H1 (cell line): ENCODE data around the gene INPP5A. TPM values are rescaled to one million over a fixed set of nuclear protein-coding genes. Genes with fewer than 3 reads are reported as not detected.

Experiments
- CTCF ChIA-PET: fragments of 300-600 bp; sonication (Branson Sonifier 250); formaldehyde crosslinking; loops from one replicate; lab custom pipeline; 2021; ENCODE audit not compliant: partially characterized antibody; lab: Charles Lee
- POLR2A ChIA-PET: fragments of 300-600 bp; sonication (Branson Sonifier 250); formaldehyde crosslinking; loops from one replicate; lab custom pipeline; 2021; ENCODE audit warnings: inconsistent platforms; ENCODE audit not compliant: partially characterized antibody; lab: Charles Lee
- DNase-seq, 2 experiments: peaks; one replicate each; pipeline versions ENCODE4 v3.0.0 to v3.0.0-alpha.2; 2010 to 2022; ENCODE audit warnings: low spot score in 2 of 2, low read depth in 1 of 2, mixed read lengths in 1 of 2
- FAIRE-seq: peaks from 2 replicates; lab custom pipeline; 2011; peaks lifted over from hg19 to GRCh38; lab: Jason Lieb, UNC
- H2AFZ ChIP-seq: 2 replicates; pipeline ENCODE4 v1.8.1; 2012; ENCODE audit warnings: low read length, inconsistent platforms
- H2AK5ac ChIP-seq: 2 replicates; pipeline ENCODE4 v1.6.1; 2013; ENCODE audit warnings: low read depth, low read length
- H2BK120ac ChIP-seq: replicated peaks from 2 replicates; pipeline ENCODE3; 2013; ENCODE audit warnings: low read depth, low read length, inconsistent platforms
- H2BK12ac ChIP-seq: 2 replicates; pipeline ENCODE4 v1.6.1; 2013; ENCODE audit warnings: low read depth, low read length
- H2BK15ac ChIP-seq: 2 replicates; pipeline ENCODE4 v1.6.1; 2013; ENCODE audit warnings: low read length
- H2BK20ac ChIP-seq: 2 replicates; pipeline ENCODE4 v1.6.1; 2013; ENCODE audit warnings: low read length
- H2BK5ac ChIP-seq: 2 replicates; pipeline ENCODE4 v1.6.1; 2013; ENCODE audit warnings: low read depth, low read length
- H3K14ac ChIP-seq: 2 replicates; pipeline ENCODE4 v1.6.1; 2013; ENCODE audit warnings: inconsistent platforms; ENCODE audit not compliant: insufficient read length
- H3K18ac ChIP-seq: 2 replicates; pipeline ENCODE4 v1.6.1; 2013; ENCODE audit warnings: low read length; ENCODE audit errors: extremely low read depth
- H3K23ac ChIP-seq: 2 replicates; pipeline ENCODE4 v1.6.1; 2013; ENCODE audit warnings: inconsistent platforms; ENCODE audit not compliant: insufficient read length
- H3K23me2 ChIP-seq: 2 replicates; pipeline ENCODE4 v1.6.1; 2013; ENCODE audit warnings: low read depth, low read length
- H3K27ac ChIP-seq: 2 replicates; pipeline ENCODE4 v1.6.1; 2011; ENCODE audit warnings: low read depth, low read length, inconsistent platforms
- H3K27me3 ChIP-seq, 4 experiments: replicated peaks in 1 of 4; 1 replicate in 1 of 4; 2 replicates in 3 of 4; pipeline versions ENCODE4 v1.6.1 to v1.8.1; 2011 to 2013; ENCODE audit warnings: low read length in 3 of 4, mild to moderate bottlenecking in 3 of 4, inconsistent platforms in 2 of 4, mixed read lengths in 2 of 4, moderate library complexity in 1 of 4; ENCODE audit not compliant: control insufficient read depth in 3 of 4, insufficient read depth in 3 of 4; ENCODE audit errors: extremely low read depth in 1 of 4
- H3K36me3 ChIP-seq, 4 experiments: 2 replicates each; pipeline versions ENCODE4 v1.6.1 to v1.8.1; 2011 to 2013; ENCODE audit warnings: mild to moderate bottlenecking in 4 of 4, low read length in 3 of 4, moderate library complexity in 2 of 4, control low read depth in 1 of 4, inconsistent platforms in 1 of 4; ENCODE audit not compliant: insufficient read depth in 4 of 4, control insufficient read depth in 2 of 4
- H3K4ac ChIP-seq: replicated peaks from 2 replicates; pipeline ENCODE3; 2013; ENCODE audit warnings: low read length, low read depth, mixed read lengths, inconsistent platforms; ENCODE audit not compliant: insufficient read length
- H3K4me1 ChIP-seq, 4 experiments: replicated peaks in 1 of 4; 1 replicate in 1 of 4; 2 replicates in 3 of 4; pipeline versions ENCODE4 v1.6.1 to v1.8.1; 2011 to 2013; ENCODE audit warnings: low read length in 3 of 4, inconsistent platforms in 2 of 4, mixed read lengths in 1 of 4; ENCODE audit not compliant: insufficient read depth in 4 of 4, control insufficient read depth in 3 of 4
- H3K4me2 ChIP-seq, 2 experiments: 2 replicates each; pipeline versions ENCODE4 v1.6.1 to v1.8.1; 2011 to 2013; ENCODE audit warnings: low read depth in 2 of 2, low read length in 2 of 2, control low read depth in 1 of 2, inconsistent platforms in 1 of 2, mild to moderate bottlenecking in 1 of 2; ENCODE audit not compliant: insufficient read depth in 1 of 2
- H3K4me3 ChIP-seq, 4 experiments: fragments of 200-600, 300-600 bp in 1 of 4; sonication (generic), shearing (Covaris generic), sonication (Bioruptor Twin) in 1 of 4; 2 replicates each; pipeline versions ENCODE4 v1.5.1 to v1.8.1; 2011 to 2016; ENCODE audit warnings: low read length in 4 of 4, low read depth in 3 of 4, control low read depth in 2 of 4, inconsistent platforms in 2 of 4, mild to moderate bottlenecking in 2 of 4, mixed read lengths in 1 of 4, moderate library complexity in 1 of 4; ENCODE audit not compliant: insufficient read depth in 2 of 4; ENCODE audit errors: extremely low read depth in 1 of 4
- H3K56ac ChIP-seq: replicated peaks from 2 replicates; pipeline ENCODE3; 2013; ENCODE audit warnings: low read depth, mild to moderate bottlenecking, mixed read lengths, low read length, inconsistent platforms; ENCODE audit not compliant: insufficient read length
- H3K79me1 ChIP-seq: 2 replicates; pipeline ENCODE4 v1.6.1; 2013; ENCODE audit warnings: low read depth, low read length, control low read depth
- H3K79me2 ChIP-seq, 2 experiments: 2 replicates each; pipeline versions ENCODE4 v1.6.1 to v1.8.1; 2012 to 2013; ENCODE audit warnings: low read length in 2 of 2, mild to moderate bottlenecking in 2 of 2, inconsistent platforms in 1 of 2; ENCODE audit not compliant: insufficient read depth in 2 of 2, control insufficient read depth in 1 of 2
- H3K9ac ChIP-seq, 4 experiments: replicated peaks in 1 of 4; 1 replicate in 1 of 4; 2 replicates in 3 of 4; pipeline versions ENCODE4 v1.6.1 to v1.8.1; 2011 to 2013; ENCODE audit warnings: low read depth in 3 of 4, low read length in 3 of 4, control low read depth in 2 of 4, mild to moderate bottlenecking in 2 of 4, moderate library complexity in 2 of 4, inconsistent platforms in 1 of 4; ENCODE audit errors: extremely low read depth in 1 of 4
- H3K9me3 ChIP-seq, 2 experiments: 2 replicates each; pipeline versions ENCODE4 v1.6.1 to v1.8.1; 2012 to 2013; ENCODE audit warnings: mild to moderate bottlenecking in 2 of 2, moderate library complexity in 2 of 2, control low read depth in 1 of 2, inconsistent platforms in 1 of 2, low read depth in 1 of 2, low read length in 1 of 2, mixed read lengths in 1 of 2; ENCODE audit not compliant: insufficient read depth in 2 of 2
- H4K20me1 ChIP-seq, 2 experiments: replicated peaks in 1 of 2; 2 replicates each; pipeline versions ENCODE3 to v1.8.1; 2011 to 2013; ENCODE audit warnings: inconsistent platforms in 2 of 2, low read length in 2 of 2, mild to moderate bottlenecking in 1 of 2; ENCODE audit not compliant: insufficient read depth in 2 of 2, control insufficient read depth in 1 of 2
- H4K5ac ChIP-seq: 2 replicates; pipeline ENCODE4 v1.6.1; 2013; ENCODE audit warnings: low read length, low read depth, mixed read lengths, inconsistent platforms; ENCODE audit not compliant: insufficient read length
- H4K8ac ChIP-seq: 2 replicates; pipeline ENCODE4 v1.8.0; 2013; ENCODE audit warnings: mild to moderate bottlenecking, moderate library complexity, low read length, inconsistent platforms; ENCODE audit not compliant: insufficient read depth; ENCODE audit errors: extremely low read depth
- H4K91ac ChIP-seq: replicated peaks from 2 replicates; pipeline ENCODE3; 2013; ENCODE audit warnings: low read length, mixed read lengths, inconsistent platforms; ENCODE audit not compliant: insufficient read length
- CTCF ChIP-seq, 3 experiments: IDR thresholded peaks; 1 replicate in 2 of 3; 2 replicates in 1 of 3; pipeline versions ENCODE4 v1.5.1 to v1.6.1; 2011; ENCODE audit warnings: low read length in 3 of 3, mild to moderate bottlenecking in 3 of 3, inconsistent platforms in 2 of 3, low read depth in 1 of 3, moderate library complexity in 1 of 3; ENCODE audit not compliant: insufficient read depth in 1 of 3; ENCODE audit errors: control extremely low read depth in 1 of 3
- GABPA ChIP-seq: IDR thresholded peaks from 2 replicates; pipeline ENCODE4 v1.6.1; 2011; ENCODE audit warnings: mild to moderate bottlenecking, low read length, moderate library complexity, borderline replicate concordance; ENCODE audit not compliant: insufficient read depth
- GTF2F1 ChIP-seq: IDR thresholded peaks from 2 replicates; pipeline ENCODE4 v1.6.1; 2012; ENCODE audit warnings: low read depth, low read length, improper control_type of control experiment, borderline replicate concordance
- RAD21 ChIP-seq, 2 experiments: IDR thresholded peaks in 1 of 2; conservative IDR thresholded peaks in 1 of 2; 2 replicates each; pipeline ENCODE4 v1.6.1; 2011; ENCODE audit warnings: low read depth in 2 of 2, low read length in 2 of 2, improper control_type of control experiment in 1 of 2, inconsistent platforms in 1 of 2, mild to moderate bottlenecking in 1 of 2, moderate library complexity in 1 of 2
- RNF2 ChIP-seq: fragments of 200-900, 300-1000 bp; sonication (generic); IDR thresholded peaks from 2 replicates; pipeline ENCODE4 v1.7.1; 2016; ENCODE audit warnings: borderline replicate concordance, low read depth, mild to moderate bottlenecking, antibody characterized with exemption, low read length; ENCODE audit not compliant: poor library complexity, severe bottlenecking; ENCODE audit errors: missing control alignments
- SIN3A ChIP-seq, 2 experiments: IDR thresholded peaks in 1 of 2; conservative IDR thresholded peaks in 1 of 2; 2 replicates each; pipeline ENCODE4 v1.6.1; 2011 to 2012; ENCODE audit warnings: low read length in 2 of 2, improper control_type of control experiment in 1 of 2, low read depth in 1 of 2, mild to moderate bottlenecking in 1 of 2
- WGBS, 2 experiments: shearing (Covaris generic) in 1 of 2; methylation state at CpG; one replicate each; pipeline versions ENCODE4 v1.1.6 to v1.1.7; 2013 to 2015; ENCODE audit warnings: low lambda C conversion rate in 2 of 2, mixed read lengths in 2 of 2, inconsistent platforms in 1 of 2, low coverage in 1 of 2, missing lambda C conversion rate in 1 of 2; ENCODE audit not compliant: insufficient replicate concordance in 2 of 2, insufficient coverage in 1 of 2, insufficient read length in 1 of 2; ENCODE audit errors: extremely low coverage in 1 of 2, missing lambda C conversion rate in 1 of 2; 5-methylcytosine and 5-hydroxymethylcytosine counted together
- polyA plus RNA-seq, 7 experiments: library from polyadenylated mRNA; depleted of rRNA in 3 of 7; stranded (reverse) in 5 of 7; unstranded in 2 of 7; fragments of >200 nt in 5 of 7; fragments of 200-250 nt in 2 of 7; gene quantifications; 1 replicate in 5 of 7; 2 replicates in 1 of 7; 4 replicates in 1 of 7; pipeline versions ENCODE4 v1.2.1 to v1.2.3, GENCODE V29; 2011 to 2013; ENCODE audit warnings: missing spikeins in 2 of 7, mixed read lengths in 2 of 7
- total RNA-seq: library from RNA; stranded (reverse); fragmentation: NEBNext Ultra II Directional; extraction: Animal tissue kit (Norgen Biotek cat#: 25700); gene quantifications from 2 replicates; pipeline ENCODE4 v1.2.1, GENCODE V29; 2021

The INPP5A gene
- total and polyA plus RNA-seq, 2 of the 8 experiments (the other 6 are each of a cell fraction or from before 2014, with no cell fraction given), result 19.7 to 27.5 TPM

- Histone ChIP-seq H3K23ac (no peak overlapping the region), H2AFZ (no peak overlapping the region), H2AK5ac (no peak overlapping the region), H2BK5ac (no peak overlapping the region), H3K9ac (no peak overlapping the region), H3K79me2 (no peaks in the 10 kb centered on the region), H2BK20ac (no peak overlapping the region), H3K36me3 (no peaks in the 10 kb centered on the region; a peak in 1 of 8 replicates), H2BK120ac (no peak overlapping the region), H4K91ac (no peak overlapping the region), H4K8ac (peak overlapping the region; percentile 87), H3K79me1 (no peaks in the 10 kb centered on the region), H3K4me1 (no peaks in the 10 kb centered on the region; a peak in 1 of 7 replicates), H3K4me2 (no peak overlapping the region), H2BK12ac (no peak overlapping the region), H3K27ac (no peak overlapping the region), H4K5ac (no peak overlapping the region), H3K23me2 (peaks cover 2% of the 10 kb centered on the region; the same call in 1 of the 2 replicates), H3K4me3 (no peak overlapping the region), H3K27me3 (no peaks in the 10 kb centered on the region), H3K4ac (no peak overlapping the region), H3K56ac (no peak overlapping the region), H3K18ac (no peak overlapping the region), H3K14ac (no peak overlapping the region), H2BK15ac (no peak overlapping the region), H3K9me3 (no peaks in the 10 kb centered on the region), H4K20me1 (peaks cover 0 to 4% of the 10 kb centered on the region in 2 experiments)
- TF ChIP-seq CTCF (IDR thresholded peaks at IDR 0.05; ENCODE audit: control extremely low read depth in 1 of 3, insufficient read depth in 1 of 3, low read depth in 1 of 3, low read length in 3 of 3), result peak in 2 of 3 experiments; percentile 90 to 93; a peak in 3 of 4 replicates
- TF ChIP-seq GABPA, result peak; percentile 60; the same call in 1 of the 2 replicates
- TF ChIP-seq GTF2F1, result 0 out of 2 replicates have a peak, but pooled peaks have one; percentile 4
- TF ChIP-seq RAD21 (IDR thresholded peaks at IDR 0.05 in 1 of 2, conservative IDR thresholded peaks at IDR 0.05 in 1 of 2; ENCODE audit: low read depth in 2 of 2, low read length in 2 of 2), result peak; percentile 95 to 97
- no peak for TF ChIP-seq RNF2
- 0 out of 4 replicates have a peak, but pooled peaks of 1 of the 2 experiments have one; percentile 27 for TF ChIP-seq SIN3A (conservative IDR thresholded peaks at IDR 0.05 in 1 of 2, IDR thresholded peaks at IDR 0.05 in 1 of 2; ENCODE audit: low read depth in 1 of 2, low read length in 2 of 2)
- FAIRE-seq (peak; percentile 69), DNase-seq (peak; percentile 39 to 92)
- ChIA-PET POLR2A (interaction anchor here (0.7 to 0.9 kb wide), 2 partner anchors 130 to 194 kb away, joined by 3 read pairs; no protein-coding TSS in a partner anchor), CTCF (interaction anchor here (0.6 to 4.8 kb wide), 70 partner anchors 10 to 470 kb away, joined by 3 to 37 read pairs (median 4); partner anchors contain the start of gene NKX6-2)
- WGBS, 2 experiments, result 69% methylated on average over 47 of the region's 48 CpGs; no CpG with 5 or more reads in 1 of the 2 experiments
Measured at GRCh38 chr10:132654708-132655661, 117.4 kb downstream of the INPP5A start.
